Activated CD8-positive, alpha-beta T cell treated with anti-CD3 and anti-CD28 coated beads, Interleukin-2, amount 10 ng/mL, durations not matched to agents 7 days and 5 days (primary cell): ENCODE results near the gene HTR6. TPM values are rescaled to one million over a fixed set of nuclear protein-coding genes. Genes with fewer than 3 reads are reported as not detected.

Experiments used
- ATAC-seq: fragments of 150-1000 bp; cut with Tn5 transposase; one replicate; pipeline ENCODE4 v1.10.0; 2021; ENCODE audit warnings: moderate library complexity
- CTCF ChIA-PET: fragments of 350-600 bp; sonication (Branson Sonifier 250); formaldehyde crosslinking; loops from one replicate; lab custom pipeline; 2021; ENCODE audit warnings: antibody characterized with exemption; lab: Charles Lee
- POLR2A ChIA-PET: fragments of 350-600 bp; sonication (Branson Sonifier 250); formaldehyde crosslinking; loops from one replicate; lab custom pipeline; 2021; ENCODE audit warnings: antibody characterized with exemption; lab: Charles Lee
- DNase-seq: peaks from one replicate; pipeline ENCODE4 v3.0.0-alpha.2; 2020
- H3K27ac Mint-ChIP-seq: one replicate; pipeline ENCODE4 v1.8.0; 2021; ENCODE audit warnings: mild to moderate bottlenecking, mixed read lengths
- H3K27me3 Mint-ChIP-seq: one replicate; pipeline ENCODE4 v1.8.0; 2021; ENCODE audit warnings: low read depth, mixed read lengths
- H3K36me3 Mint-ChIP-seq: one replicate; pipeline ENCODE4 v1.8.0; 2021; ENCODE audit warnings: low read depth, mixed read lengths
- H3K4me1 Mint-ChIP-seq: one replicate; pipeline ENCODE4 v1.8.0; 2021; ENCODE audit warnings: low read depth, mixed read lengths
- H3K4me3 Mint-ChIP-seq: one replicate; pipeline ENCODE4 v1.8.0; 2021; ENCODE audit warnings: mild to moderate bottlenecking, mixed read lengths
- H3K9me3 Mint-ChIP-seq: one replicate; pipeline ENCODE4 v1.8.0; 2022; ENCODE audit warnings: mixed read lengths; ENCODE audit not compliant: insufficient read depth
- total RNA-seq, 2 experiments: library from RNA; stranded (reverse); gene quantifications; one replicate each; pipeline ENCODE4 v1.2.3, GENCODE V29; 2021

HTR6 gene
- total RNA-seq, 2 experiments from 2014 or later: not detected

DNA sequence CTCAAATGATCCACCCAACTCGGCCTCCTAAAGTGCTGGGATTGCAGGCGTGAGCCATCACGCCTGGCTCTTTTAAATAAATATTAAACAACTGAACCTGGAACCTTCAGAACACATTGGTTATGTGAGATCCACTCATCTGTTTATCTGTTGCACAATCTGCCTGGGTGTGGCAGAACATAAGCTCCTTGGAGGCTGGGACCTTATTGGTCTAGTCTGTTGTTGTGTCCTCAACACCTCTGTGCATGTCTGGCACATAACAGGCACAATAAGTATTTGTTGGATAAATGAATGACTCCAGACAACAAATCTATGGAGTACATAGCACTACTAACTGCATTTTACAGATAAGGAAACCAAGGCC, 24.7 kb upstream of the HTR6 start:
- ChIA-PET POLR2A (interaction anchor here (1.0 kb wide), 1 partner anchor 176 kb away, joined by 3 read pairs; no protein-coding TSS in a partner anchor), CTCF (interaction anchor here (1.0 to 5.0 kb wide), 4 partner anchors 8 to 66 kb away, joined by 3 to 21 read pairs (median 4); no protein-coding TSS in a partner anchor)
- Mint-ChIP-seq H3K27ac (no peak overlapping the region), H3K9me3 (no peaks in the 10 kb centered on the region), H3K4me1 (peaks cover 15% of the 10 kb centered on the region), H3K27me3 (peaks cover 14% of the 10 kb centered on the region), H3K36me3 (peaks cover 2% of the 10 kb centered on the region), H3K4me3 (no peak overlapping the region)
- DNase-seq (no peak), ATAC-seq (no peak)

DNA sequence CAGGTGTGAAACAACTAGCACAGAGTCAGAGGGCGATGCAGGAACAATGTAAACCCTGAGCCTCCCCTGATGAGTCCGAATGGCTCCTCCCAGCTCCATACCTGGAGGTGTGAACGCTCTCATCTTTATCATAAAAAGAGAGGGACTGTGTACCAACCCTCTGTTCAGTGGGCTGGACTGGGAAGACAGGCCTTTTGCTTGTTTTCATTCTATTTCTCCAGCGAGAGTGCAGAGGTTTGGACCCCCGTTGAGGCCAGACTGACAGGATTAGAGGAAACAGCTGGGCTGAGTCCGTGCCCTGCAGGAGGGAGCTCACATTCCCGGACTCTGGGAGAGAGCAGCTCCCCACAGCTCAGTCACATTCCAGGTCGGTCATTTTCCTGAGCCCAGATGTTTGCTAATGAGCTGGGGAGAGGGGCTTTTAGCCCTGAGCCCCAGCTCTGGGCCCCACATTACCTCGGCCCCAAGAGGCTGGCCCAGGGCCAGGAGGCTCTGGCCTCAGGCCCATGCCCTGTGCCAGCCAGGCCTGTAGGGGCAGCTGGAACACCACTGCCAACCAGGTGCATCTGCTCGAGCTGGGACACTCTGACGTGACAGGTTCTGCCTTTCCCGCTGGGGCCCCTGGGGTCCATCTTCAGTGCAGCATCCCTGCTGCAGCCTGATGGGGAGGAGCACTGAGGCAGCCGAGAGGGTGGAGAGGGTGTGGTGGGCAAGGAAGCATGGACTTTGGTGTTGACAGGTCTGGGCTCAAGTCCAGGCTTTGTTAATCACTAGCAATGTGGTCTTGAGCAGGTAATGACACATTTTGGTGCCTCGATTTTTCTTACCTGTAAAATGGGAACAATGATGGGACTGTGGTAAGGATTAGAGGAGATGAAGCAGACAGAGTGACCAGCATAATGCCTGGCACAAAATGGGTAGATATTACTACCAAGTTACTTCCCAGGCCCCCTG, 24.0 kb upstream of the HTR6 start:
- no peak overlapping the region for H3K4me3 Mint-ChIP-seq
- no peaks in the 10 kb centered on the region for H3K9me3 Mint-ChIP-seq
- H3K27ac Mint-ChIP-seq: no peak overlapping the region
- ATAC-seq (no peak), DNase-seq (no peak)
- POLR2A ChIA-PET: interaction anchor here (0.5 to 1.2 kb wide), 4 partner anchors 10 to 509 kb away, joined by 3 to 4 read pairs (median 3); no protein-coding TSS in a partner anchor
- H3K27me3 Mint-ChIP-seq: peaks cover 14% of the 10 kb centered on the region
- peaks cover 19% of the 10 kb centered on the region for H3K4me1 Mint-ChIP-seq
- CTCF ChIA-PET: interaction anchor here (1.0 to 5.0 kb wide), 5 partner anchors 8 to 67 kb away, joined by 3 to 21 read pairs (median 4); no protein-coding TSS in a partner anchor
- H3K36me3 Mint-ChIP-seq: peaks cover 2% of the 10 kb centered on the region

DNA sequence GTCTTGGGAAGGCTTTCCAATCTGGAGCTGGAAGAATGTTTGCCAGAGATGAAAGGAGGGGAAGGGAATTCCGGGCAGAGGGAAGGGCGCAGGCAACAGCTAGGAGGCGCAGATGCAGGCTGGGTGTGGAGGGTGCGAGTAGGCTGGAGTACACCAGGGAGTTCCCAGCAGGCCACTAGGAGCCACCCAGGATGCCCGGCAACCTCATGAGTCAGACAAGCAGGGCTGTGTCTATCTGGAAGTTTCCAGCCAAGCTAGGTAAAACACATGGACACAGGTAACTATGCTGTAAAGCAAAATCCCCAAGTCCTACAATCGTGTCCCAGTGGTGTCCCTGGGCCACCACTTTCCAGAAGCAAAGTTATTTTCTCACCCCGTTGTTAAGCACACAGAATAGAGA, 21.6 kb upstream of the HTR6 start:
- H3K27ac Mint-ChIP-seq: peak overlapping the region; percentile 73
- no peaks in the 10 kb centered on the region for H3K9me3 Mint-ChIP-seq
- DNase-seq: no peak
- H3K4me1 Mint-ChIP-seq: peaks cover 44% of the 10 kb centered on the region
- ChIA-PET POLR2A (interaction anchor here (1.1 to 2.6 kb wide), 3 partner anchors 37 to 299 kb away, joined by 3 to 21 read pairs (median 11); a partner anchor contains a TSS), CTCF (interaction anchor here (0.8 to 5.0 kb wide), 6 partner anchors 10 to 252 kb away, joined by 3 to 21 read pairs (median 5); no protein-coding TSS in a partner anchor)
- peak overlapping the region; percentile 80 for H3K4me3 Mint-ChIP-seq
- H3K36me3 Mint-ChIP-seq: peaks cover 2% of the 10 kb centered on the region
- H3K27me3 Mint-ChIP-seq: peaks cover 14% of the 10 kb centered on the region
- ATAC-seq: no peak

DNA sequence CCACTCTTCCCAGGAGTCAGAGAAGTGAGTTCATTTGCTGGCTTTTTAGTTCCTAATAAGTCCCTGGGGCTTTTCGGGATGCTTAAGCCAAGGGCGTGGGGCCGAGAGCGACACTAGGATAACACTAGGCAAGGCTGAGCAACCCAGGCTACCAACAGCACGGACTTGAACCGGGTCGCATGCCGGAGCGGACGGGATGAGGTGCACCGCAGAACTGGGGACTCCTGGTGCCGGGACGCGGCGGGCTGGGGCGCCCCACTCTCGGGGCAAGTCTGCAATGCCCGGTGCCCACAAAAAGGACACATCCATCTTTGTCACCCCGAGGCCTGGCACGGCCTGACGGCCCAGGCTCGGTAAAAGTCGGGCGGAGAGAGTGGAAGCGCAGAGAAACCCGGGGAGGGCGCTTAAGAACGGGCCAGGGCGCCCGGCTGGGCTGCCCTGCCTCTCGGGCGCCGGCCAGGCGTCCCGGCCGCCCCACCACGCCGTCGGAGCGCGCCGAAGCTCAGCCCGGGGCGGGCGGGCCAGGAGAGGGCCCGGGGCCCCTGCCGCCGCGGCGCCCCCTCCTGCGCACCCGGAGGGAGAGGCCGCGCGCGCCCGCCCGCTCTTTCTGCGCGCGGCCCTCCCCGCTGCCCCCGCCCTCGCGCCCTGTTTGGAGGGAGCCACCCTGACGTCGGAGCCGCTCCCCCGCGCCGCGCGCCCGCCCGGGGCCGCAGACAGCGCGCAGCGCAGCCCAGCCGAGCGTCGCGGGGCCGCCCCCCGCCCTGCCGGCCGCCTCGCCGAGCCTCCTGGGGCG, 20.9 kb upstream of the HTR6 start, which contains the start of gene NBL1:
NBL1 (plus strand) TSS at position 710 of the 793 bp plus-strand sequence. CDS start 10,720 bp downstream, outside the sequence.
- POLR2A ChIA-PET: interaction anchor here (0.6 to 2.6 kb wide), 7 partner anchors 10 to 300 kb away, joined by 3 to 21 read pairs (median 3); a partner anchor contains a TSS
- Mint-ChIP-seq H3K36me3 (peaks cover 2% of the 10 kb centered on the region), H3K9me3 (no peaks in the 10 kb centered on the region), H3K27ac (peak within 1 kb of the TSS; percentile 93), H3K4me3 (peak within 1 kb of the TSS; percentile 93), H3K4me1 (peaks cover 44% of the 10 kb centered on the region), H3K27me3 (peaks cover 14% of the 10 kb centered on the region)
- DNase-seq (peak; percentile 82), ATAC-seq (peak; percentile 87)
- CTCF ChIA-PET: interaction anchor here (0.8 to 5.0 kb wide), 8 partner anchors 10 to 303 kb away, joined by 3 to 21 read pairs (median 4); no protein-coding TSS in a partner anchor

DNA sequence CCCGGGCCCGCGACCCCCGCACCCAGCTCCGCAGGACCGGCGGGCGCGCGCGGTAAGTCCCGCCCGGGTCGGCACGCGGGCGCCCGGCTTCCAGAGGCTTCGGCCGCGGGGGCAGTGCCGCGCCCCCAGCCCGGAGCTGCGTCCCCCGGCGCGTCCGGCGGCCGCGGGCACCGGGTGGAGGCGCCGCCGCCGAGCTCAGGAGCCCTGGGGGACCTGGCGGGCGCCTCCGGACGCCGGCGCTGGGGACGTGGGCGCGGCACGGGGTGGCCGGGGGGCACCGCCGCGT, 20.3 kb upstream of the HTR6 start:
- ChIA-PET POLR2A (interaction anchor here (0.6 to 2.6 kb wide), 6 partner anchors 9 to 300 kb away, joined by 3 to 21 read pairs (median 6); a partner anchor contains a TSS), CTCF (interaction anchor here (1.1 to 5.0 kb wide), 4 partner anchors 17 to 303 kb away, joined by 4 to 21 read pairs (median 4); no protein-coding TSS in a partner anchor)
- ATAC-seq (peak; percentile 35), DNase-seq (no peak)
- Mint-ChIP-seq H3K27me3 (peaks cover 14% of the 10 kb centered on the region), H3K4me3 (peak overlapping the region; percentile 93), H3K36me3 (peaks cover 2% of the 10 kb centered on the region), H3K4me1 (peaks cover 44% of the 10 kb centered on the region), H3K27ac (no peak overlapping the region), H3K9me3 (no peaks in the 10 kb centered on the region)

DNA sequence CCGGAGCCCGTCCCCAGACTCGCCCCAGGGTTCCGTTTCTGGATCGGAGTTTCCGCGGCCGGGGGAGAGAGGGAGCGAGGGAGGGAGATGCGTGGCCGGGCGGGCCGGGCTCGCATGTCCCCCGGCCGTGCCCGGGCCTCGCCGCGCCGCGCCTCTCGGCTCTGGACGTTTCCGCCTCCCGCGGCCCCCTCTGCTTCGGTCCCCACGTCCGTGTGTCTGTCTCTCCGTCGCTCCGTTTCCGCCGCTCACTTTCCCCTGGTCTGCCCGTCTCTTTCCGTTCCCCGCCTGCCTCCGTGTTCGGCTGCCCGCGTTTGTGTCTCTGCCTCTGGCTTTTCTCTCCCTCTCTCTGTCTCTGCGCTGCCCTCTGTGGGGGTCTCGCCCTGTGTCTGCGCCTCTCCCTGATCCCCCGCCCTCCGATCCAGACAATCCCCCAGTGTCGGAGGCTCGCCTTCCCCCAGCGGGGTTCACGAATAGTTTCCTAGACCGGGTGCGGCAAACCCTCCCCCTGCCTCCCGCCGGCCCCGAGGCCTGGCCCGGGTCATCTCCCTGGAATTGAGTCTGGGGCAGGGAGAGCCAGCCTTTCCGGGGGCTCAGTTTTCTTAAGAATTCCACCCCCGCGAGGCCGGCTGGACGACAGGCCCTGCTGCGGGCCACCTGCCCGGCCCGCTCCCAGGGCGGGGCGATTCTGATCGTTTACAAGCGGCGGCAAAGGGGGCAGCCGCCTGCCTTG, 19.8 kb upstream of the HTR6 start:
- Mint-ChIP-seq H3K9me3 (no peaks in the 10 kb centered on the region), H3K27ac (peak overlapping the region; percentile 93), H3K36me3 (peaks cover 2% of the 10 kb centered on the region), H3K4me1 (peaks cover 44% of the 10 kb centered on the region), H3K4me3 (peak overlapping the region; percentile 93), H3K27me3 (peaks cover 14% of the 10 kb centered on the region)
- CTCF ChIA-PET: interaction anchor here (1.1 to 3.9 kb wide), 4 partner anchors 44 to 304 kb away, joined by 3 to 19 read pairs (median 4); no protein-coding TSS in a partner anchor
- peak; percentile 78 for DNase-seq
- peak; percentile 59 for ATAC-seq
- POLR2A ChIA-PET: interaction anchor here (0.6 to 2.6 kb wide), 4 partner anchors 38 to 135 kb away, joined by 3 to 21 read pairs (median 10); a partner anchor contains a TSS

DNA sequence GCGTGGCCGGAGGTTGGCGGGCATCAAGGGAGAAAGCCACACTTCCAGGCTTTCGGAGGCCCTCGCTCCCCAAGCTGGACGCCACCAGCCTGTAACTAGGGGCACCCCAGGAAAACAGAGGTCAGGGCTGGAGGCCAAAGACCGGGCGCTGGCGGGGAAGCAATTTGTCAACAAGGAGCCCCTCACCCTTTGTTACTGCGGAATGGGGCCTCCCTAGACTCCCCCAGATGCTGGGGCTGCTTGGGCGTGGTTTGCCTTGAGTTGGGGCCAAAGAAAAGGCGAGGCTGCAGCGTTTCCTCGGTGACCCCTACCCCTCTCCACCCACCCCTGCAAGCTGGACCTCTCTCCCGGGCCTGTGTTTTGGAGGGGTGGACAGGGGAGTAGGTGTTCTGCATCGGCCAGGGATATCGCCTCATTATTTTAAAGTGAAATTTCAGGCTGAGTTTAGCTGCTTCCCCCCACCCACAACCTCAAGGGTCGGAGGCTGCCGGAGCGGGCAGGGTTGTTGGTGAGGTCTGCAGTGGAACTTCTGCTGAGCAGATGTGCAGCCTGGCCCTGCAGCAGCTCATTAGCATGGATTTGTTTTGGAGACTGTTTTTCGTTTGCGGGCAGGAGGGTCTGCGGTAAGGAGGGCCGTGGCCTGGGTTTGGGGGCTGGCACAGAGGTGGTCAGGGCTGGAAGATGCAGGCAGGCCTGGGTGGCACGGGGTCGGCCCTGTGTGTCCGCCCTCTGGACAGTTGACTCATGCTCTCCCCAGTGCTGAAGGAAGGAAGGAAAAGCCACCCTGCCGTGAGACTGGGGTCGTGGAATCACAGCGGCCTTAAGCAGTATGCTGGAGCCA, 19.0 kb upstream of the HTR6 start:
- Mint-ChIP-seq H3K36me3 (peaks cover 2% of the 10 kb centered on the region), H3K4me3 (peak overlapping the region; percentile 93), H3K27me3 (peaks cover 14% of the 10 kb centered on the region), H3K27ac (peak overlapping the region; percentile 52), H3K4me1 (peaks cover 44% of the 10 kb centered on the region), H3K9me3 (no peaks in the 10 kb centered on the region)
- DNase-seq (no peak), ATAC-seq (no peak)
- ChIA-PET POLR2A (interaction anchor here (1.1 to 2.6 kb wide), 4 partner anchors 48 to 176 kb away, joined by 3 to 21 read pairs (median 8); a partner anchor contains a TSS), CTCF (interaction anchor here (1.1 to 3.9 kb wide), 3 partner anchors 16 to 300 kb away, joined by 3 to 19 read pairs (median 8); no protein-coding TSS in a partner anchor)

DNA sequence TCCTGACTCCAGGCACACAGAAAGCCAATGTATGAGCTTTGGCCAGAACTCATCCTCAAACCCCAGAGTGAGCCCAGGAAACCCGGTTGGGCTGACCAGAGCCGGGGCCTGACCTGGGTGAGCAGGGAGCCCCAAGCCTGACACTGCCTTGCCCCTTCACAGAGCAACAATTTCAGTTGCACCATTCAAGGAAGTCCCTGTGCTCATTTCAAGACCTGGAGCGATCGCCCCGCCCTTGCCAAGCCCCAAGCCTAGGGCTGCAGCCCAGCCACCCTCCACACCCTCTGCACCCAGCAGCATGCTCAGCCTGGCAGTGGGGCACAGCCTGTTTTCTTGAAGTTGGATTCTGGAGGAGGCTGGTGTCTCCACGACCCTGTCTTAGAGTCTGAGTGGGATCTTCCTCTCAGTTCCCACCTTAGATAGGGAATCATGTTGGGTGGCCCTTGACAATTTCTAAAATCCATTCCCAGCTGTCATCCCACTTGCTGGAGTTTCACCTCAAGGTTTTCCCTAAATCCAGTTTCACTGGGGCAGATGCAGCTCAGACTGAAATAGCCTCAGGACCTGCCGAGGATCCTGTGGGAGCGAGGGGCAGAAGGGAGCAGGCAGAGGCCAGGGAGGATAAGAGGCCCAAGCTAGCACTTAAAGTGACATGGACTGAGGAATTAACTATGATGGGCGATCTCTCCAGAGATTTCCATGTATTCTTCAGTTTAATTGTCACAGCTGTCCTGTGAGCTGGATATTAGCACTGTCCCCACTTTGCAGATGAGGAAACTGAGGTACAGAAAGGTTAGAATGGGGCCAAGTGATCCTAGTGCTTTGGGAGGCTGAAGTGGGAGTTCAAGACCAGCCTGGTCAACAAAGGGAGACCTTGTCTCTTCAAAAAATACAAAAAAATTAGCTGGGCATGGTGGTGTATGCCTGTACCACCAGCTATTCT, 18.0 kb upstream of the HTR6 start:
- peak; percentile 30 for DNase-seq
- Mint-ChIP-seq H3K27me3 (peaks cover 14% of the 10 kb centered on the region), H3K27ac (no peak overlapping the region), H3K36me3 (peaks cover 2% of the 10 kb centered on the region), H3K4me1 (peaks cover 44% of the 10 kb centered on the region), H3K4me3 (peak overlapping the region; percentile 93), H3K9me3 (no peaks in the 10 kb centered on the region)
- POLR2A ChIA-PET: interaction anchor here (0.8 to 2.1 kb wide), 5 partner anchors 49 to 256 kb away, joined by 3 to 11 read pairs (median 4); a partner anchor contains a TSS
- CTCF ChIA-PET: interaction anchor here (1.1 to 3.9 kb wide), 7 partner anchors 15 to 302 kb away, joined by 3 to 19 read pairs (median 5); no protein-coding TSS in a partner anchor
- no peak for ATAC-seq

DNA sequence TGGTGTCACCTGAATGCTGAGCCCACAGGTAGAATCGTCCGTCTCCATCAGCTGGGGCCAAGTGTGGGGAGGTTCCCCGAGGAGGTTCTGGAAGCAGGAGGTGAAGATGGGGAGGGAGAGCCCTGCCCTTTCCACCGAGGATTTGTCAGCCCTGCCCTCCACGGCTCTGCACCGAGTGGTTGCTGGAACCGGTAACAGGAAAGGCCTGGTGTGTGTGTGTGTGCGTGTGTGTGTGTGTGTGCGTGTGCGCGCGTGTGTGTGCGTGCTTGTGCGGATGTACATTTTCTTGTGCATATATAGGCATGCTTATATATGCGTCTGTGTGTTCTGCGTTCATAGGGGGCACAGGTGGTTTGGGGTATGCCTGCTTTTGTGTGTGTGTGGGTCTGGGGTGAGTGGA, 17.0 kb upstream of the HTR6 start:
- Mint-ChIP-seq H3K36me3 (peaks cover 2% of the 10 kb centered on the region), H3K4me3 (peak overlapping the region; percentile 15), H3K27ac (peak overlapping the region; percentile 4), H3K27me3 (peaks cover 9% of the 10 kb centered on the region), H3K4me1 (peaks cover 43% of the 10 kb centered on the region), H3K9me3 (no peaks in the 10 kb centered on the region)
- ATAC-seq (no peak), DNase-seq (peak; percentile 63)
- ChIA-PET POLR2A (interaction anchor here (0.6 to 2.1 kb wide), 3 partner anchors 50 to 453 kb away, joined by 3 to 11 read pairs (median 6); a partner anchor contains a TSS), CTCF (interaction anchor here (1.3 to 4.2 kb wide), 6 partner anchors 7 to 303 kb away, joined by 3 to 21 read pairs (median 8); a partner anchor contains a TSS)
